ENCODE data around the gene TESMIN. TPM values are rescaled to one million over a fixed set of nuclear protein-coding genes. Genes with fewer than 3 reads are reported as not detected.

Gene TESMIN
- total RNA-seq, 2 experiments from 2014 or later: 8.2 to 9.5 TPM

DNA sequence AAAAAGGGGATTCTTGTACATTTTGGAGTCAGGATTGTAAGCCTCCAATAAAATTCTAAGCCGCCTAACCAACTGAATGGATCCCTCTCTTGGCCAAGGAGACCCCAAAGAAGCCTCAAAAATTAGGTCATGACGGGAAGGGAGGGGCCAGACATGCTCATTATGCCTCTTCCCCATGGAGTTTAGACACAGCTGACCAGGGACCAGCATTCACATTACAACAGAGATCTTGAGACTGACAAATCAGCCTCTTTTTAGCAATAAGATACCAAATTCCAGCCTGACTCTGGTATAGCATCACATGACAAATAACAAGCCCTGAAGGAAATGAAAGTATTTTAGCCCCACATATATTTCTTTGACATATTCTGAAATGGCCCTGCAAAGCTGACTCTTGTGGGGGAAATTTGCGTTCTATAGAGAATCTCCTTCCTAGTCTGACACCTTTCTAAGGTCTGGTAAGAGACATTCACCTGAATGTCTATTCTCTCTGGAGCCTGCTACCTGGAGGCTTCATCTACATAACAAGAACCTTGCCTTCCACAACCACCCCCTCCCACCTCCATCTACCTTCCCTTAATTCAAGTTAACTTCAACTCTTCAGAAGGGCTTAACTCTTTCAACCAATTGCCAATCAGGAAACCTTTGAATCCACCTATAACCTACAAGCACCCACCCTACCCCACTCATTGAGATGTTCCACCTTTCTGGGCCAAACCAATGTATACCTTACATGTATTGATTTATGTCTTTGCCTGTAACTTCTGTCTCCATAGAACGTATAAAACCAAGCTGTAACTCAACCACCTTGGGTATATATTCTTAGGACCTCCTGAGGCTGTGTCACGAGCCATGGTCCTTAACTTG, 56.7 kb downstream of the TESMIN start:
- peaks cover 19% of the 10 kb centered on the region for H3K4me1 Mint-ChIP-seq (ENCODE audit: low read depth)
- no peak overlapping the region for H3K27ac Mint-ChIP-seq
- H3K36me3 Mint-ChIP-seq (ENCODE audit: low read depth): no peaks in the 10 kb centered on the region
- H3K4me3 Mint-ChIP-seq: no peak overlapping the region
- H3K9me3 Mint-ChIP-seq (ENCODE audit: insufficient read depth): no peaks in the 10 kb centered on the region
- peaks cover 27% of the 10 kb centered on the region for H3K27me3 Mint-ChIP-seq (ENCODE audit: low read depth)
- ChIA-PET CTCF (no interaction called here), POLR2A (no interaction called here)
- ATAC-seq (no peak), DNase-seq (no peak)

- ChIA-PET CTCF (no interaction called here), POLR2A (no interaction called here)
- ATAC-seq (no peak), DNase-seq (no peak)
- Mint-ChIP-seq H3K9me3 (ENCODE audit: insufficient read depth) (no peaks in the 10 kb centered on the region), H3K27ac (no peak overlapping the region), H3K4me3 (no peak overlapping the region), H3K4me1 (ENCODE audit: low read depth) (peaks cover 20% of the 10 kb centered on the region), H3K36me3 (ENCODE audit: low read depth) (no peaks in the 10 kb centered on the region), H3K27me3 (ENCODE audit: low read depth) (peaks cover 31% of the 10 kb centered on the region)
Measured at GRCh38 chr11:68693484-68693882, 57.8 kb downstream of the TESMIN start.

- POLR2A ChIA-PET: no interaction called here
- Mint-ChIP-seq H3K4me1 (ENCODE audit: low read depth) (peaks cover 20% of the 10 kb centered on the region), H3K27me3 (ENCODE audit: low read depth) (peaks cover 32% of the 10 kb centered on the region), H3K27ac (no peak overlapping the region), H3K4me3 (no peak overlapping the region), H3K36me3 (ENCODE audit: low read depth) (no peaks in the 10 kb centered on the region), H3K9me3 (ENCODE audit: insufficient read depth) (no peaks in the 10 kb centered on the region)
- CTCF ChIA-PET: no interaction called here
- no peak for ATAC-seq
- DNase-seq: no peak
Measured at GRCh38 chr11:68692871-68693483, 58.3 kb downstream of the TESMIN start.

- POLR2A ChIA-PET: no interaction called here
- no peaks in the 10 kb centered on the region for H3K36me3 Mint-ChIP-seq (ENCODE audit: low read depth)
- DNase-seq: no peak
- no peak overlapping the region for H3K4me3 Mint-ChIP-seq
- H3K27me3 Mint-ChIP-seq (ENCODE audit: low read depth): peaks cover 34% of the 10 kb centered on the region
- ATAC-seq: no peak
- H3K4me1 Mint-ChIP-seq (ENCODE audit: low read depth): peaks cover 20% of the 10 kb centered on the region
- H3K27ac Mint-ChIP-seq: no peak overlapping the region
- CTCF ChIA-PET: no interaction called here
- H3K9me3 Mint-ChIP-seq (ENCODE audit: insufficient read depth): no peaks in the 10 kb centered on the region
Measured at GRCh38 chr11:68692115-68692514, 59.2 kb downstream of the TESMIN start.

GRCh38 chr11:68691402-68691784, 59.9 kb downstream of the TESMIN start:
- DNase-seq (no peak), ATAC-seq (no peak)
- Mint-ChIP-seq H3K4me1 (ENCODE audit: low read depth) (peaks cover 20% of the 10 kb centered on the region), H3K36me3 (ENCODE audit: low read depth) (no peaks in the 10 kb centered on the region), H3K4me3 (no peak overlapping the region), H3K27ac (no peak overlapping the region), H3K9me3 (ENCODE audit: insufficient read depth) (no peaks in the 10 kb centered on the region), H3K27me3 (ENCODE audit: low read depth) (peaks cover 40% of the 10 kb centered on the region)
- ChIA-PET POLR2A (no interaction called here), CTCF (no interaction called here)

DNA sequence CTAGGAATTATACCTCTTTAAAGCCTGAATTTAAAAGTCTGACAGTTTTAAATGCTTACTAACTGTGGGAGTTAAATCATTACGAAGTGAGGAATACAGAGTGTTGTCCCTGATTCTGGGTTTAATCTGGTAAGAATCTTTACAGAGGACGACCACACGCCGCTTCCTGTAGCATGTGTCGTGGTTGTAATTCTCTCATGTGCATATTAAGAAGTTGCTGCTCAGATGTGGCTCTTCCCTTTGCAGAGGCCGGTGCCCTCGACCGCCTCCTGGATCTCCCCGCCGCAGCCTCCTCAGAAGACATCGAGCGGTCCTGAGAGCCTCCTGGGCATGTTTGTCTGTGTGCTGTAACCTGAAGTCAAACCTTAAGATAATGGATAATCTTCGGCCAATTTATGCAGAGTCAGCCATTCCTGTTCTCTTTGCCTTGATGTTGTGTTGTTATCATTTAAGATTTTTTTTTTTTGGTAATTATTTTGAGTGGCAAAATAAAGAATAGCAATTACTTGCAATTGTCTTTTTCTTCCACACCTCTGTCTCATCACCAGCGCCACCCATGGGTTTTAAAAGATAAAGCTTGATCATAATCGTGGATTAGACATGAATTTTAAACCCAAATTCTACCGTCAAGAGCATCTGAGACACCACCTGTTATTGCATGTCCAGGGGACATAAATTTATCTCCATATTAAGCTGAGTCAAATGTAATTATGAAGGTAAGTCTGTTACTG, 60.5 kb downstream of the TESMIN start:
- POLR2A ChIA-PET: no interaction called here
- peak overlapping the region; percentile 32 for H3K4me3 Mint-ChIP-seq
- peaks cover 46% of the 10 kb centered on the region for H3K27me3 Mint-ChIP-seq (ENCODE audit: low read depth)
- H3K27ac Mint-ChIP-seq: no peak overlapping the region
- ATAC-seq (peak; percentile 88), DNase-seq (peak; percentile 75)
- H3K9me3 Mint-ChIP-seq (ENCODE audit: insufficient read depth): no peaks in the 10 kb centered on the region
- no peaks in the 10 kb centered on the region for H3K36me3 Mint-ChIP-seq (ENCODE audit: low read depth)
- peaks cover 20% of the 10 kb centered on the region for H3K4me1 Mint-ChIP-seq (ENCODE audit: low read depth)
- CTCF ChIA-PET: no interaction called here

GRCh38 chr11:68689737-68690625, 61.3 kb downstream of the TESMIN start:
- Mint-ChIP-seq H3K4me3 (peak overlapping the region; percentile 32), H3K9me3 (ENCODE audit: insufficient read depth) (no peaks in the 10 kb centered on the region), H3K27ac (no peak overlapping the region), H3K27me3 (ENCODE audit: low read depth) (peaks cover 52% of the 10 kb centered on the region), H3K4me1 (ENCODE audit: low read depth) (peaks cover 20% of the 10 kb centered on the region), H3K36me3 (ENCODE audit: low read depth) (no peaks in the 10 kb centered on the region)
- DNase-seq (no peak), ATAC-seq (no peak)
- ChIA-PET POLR2A (no interaction called here), CTCF (no interaction called here)

DNA sequence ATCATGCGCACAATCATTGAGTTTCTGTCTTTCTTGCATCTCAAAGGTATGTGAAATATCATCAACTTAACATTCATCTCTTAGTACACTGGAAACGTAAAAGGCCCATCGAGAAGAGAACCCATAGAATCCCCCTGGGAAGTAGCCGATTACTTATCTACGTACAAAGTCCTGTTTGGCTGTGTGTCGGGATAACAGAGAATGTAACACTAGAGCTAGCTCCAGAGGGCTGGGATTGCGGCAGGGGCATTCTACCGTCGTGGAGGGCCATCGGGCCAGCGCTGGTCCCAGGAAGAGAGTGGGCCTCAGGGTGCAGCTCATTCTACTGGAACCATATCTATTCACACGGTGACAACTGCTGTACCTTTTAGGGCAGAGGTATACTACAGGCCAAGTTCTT, 62.4 kb downstream of the TESMIN start:
- no peak overlapping the region for H3K27ac Mint-ChIP-seq
- POLR2A ChIA-PET: no interaction called here
- peaks cover 20% of the 10 kb centered on the region for H3K4me1 Mint-ChIP-seq (ENCODE audit: low read depth)
- CTCF ChIA-PET: no interaction called here
- ATAC-seq (no peak), DNase-seq (no peak)
- H3K9me3 Mint-ChIP-seq (ENCODE audit: insufficient read depth): no peaks in the 10 kb centered on the region
- no peak overlapping the region for H3K4me3 Mint-ChIP-seq
- no peaks in the 10 kb centered on the region for H3K36me3 Mint-ChIP-seq (ENCODE audit: low read depth)
- peaks cover 45% of the 10 kb centered on the region for H3K27me3 Mint-ChIP-seq (ENCODE audit: low read depth)

DNA sequence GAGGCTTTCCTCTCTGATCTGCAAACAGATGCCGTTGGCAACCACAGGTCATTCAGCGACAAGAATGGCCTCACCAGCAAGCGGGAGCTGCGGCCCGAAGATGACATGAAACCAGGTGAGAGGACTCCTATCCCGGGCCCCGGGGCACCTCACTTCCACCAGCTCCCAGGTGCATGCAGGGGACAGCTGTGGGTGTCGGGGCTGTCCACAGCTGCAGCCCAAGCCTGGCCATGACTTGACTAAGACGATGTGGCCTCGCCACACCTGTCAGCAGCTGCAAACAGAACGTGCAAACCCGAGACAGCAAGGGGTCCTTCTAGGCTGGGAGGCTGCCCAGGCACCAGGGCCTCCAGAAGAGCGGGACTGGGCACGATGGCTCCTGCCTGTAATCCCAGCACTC, 63.3 kb downstream of the TESMIN start:
- Mint-ChIP-seq H3K4me1 (ENCODE audit: low read depth) (peaks cover 21% of the 10 kb centered on the region), H3K27ac (no peak overlapping the region), H3K27me3 (ENCODE audit: low read depth) (peaks cover 52% of the 10 kb centered on the region), H3K4me3 (no peak overlapping the region), H3K9me3 (ENCODE audit: insufficient read depth) (no peaks in the 10 kb centered on the region), H3K36me3 (ENCODE audit: low read depth) (no peaks in the 10 kb centered on the region)
- ATAC-seq (no peak), DNase-seq (no peak)
- ChIA-PET POLR2A (no interaction called here), CTCF (no interaction called here)

GRCh38 chr11:68687311-68687710, 64.0 kb downstream of the TESMIN start:
- H3K4me1 Mint-ChIP-seq (ENCODE audit: low read depth): peaks cover 23% of the 10 kb centered on the region
- H3K27ac Mint-ChIP-seq: no peak overlapping the region
- no peak overlapping the region for H3K4me3 Mint-ChIP-seq
- CTCF ChIA-PET: no interaction called here
- POLR2A ChIA-PET: no interaction called here
- H3K9me3 Mint-ChIP-seq (ENCODE audit: insufficient read depth): no peaks in the 10 kb centered on the region
- no peak for DNase-seq
- no peak for ATAC-seq
- H3K36me3 Mint-ChIP-seq (ENCODE audit: low read depth): no peaks in the 10 kb centered on the region
- peaks cover 57% of the 10 kb centered on the region for H3K27me3 Mint-ChIP-seq (ENCODE audit: low read depth)

GRCh38 chr11:68686486-68686885, 64.8 kb downstream of the TESMIN start:
- POLR2A ChIA-PET: no interaction called here
- CTCF ChIA-PET: no interaction called here
- Mint-ChIP-seq H3K9me3 (ENCODE audit: insufficient read depth) (no peaks in the 10 kb centered on the region), H3K4me3 (no peak overlapping the region), H3K36me3 (ENCODE audit: low read depth) (no peaks in the 10 kb centered on the region), H3K27ac (no peak overlapping the region), H3K4me1 (ENCODE audit: low read depth) (peaks cover 23% of the 10 kb centered on the region), H3K27me3 (ENCODE audit: low read depth) (peaks cover 60% of the 10 kb centered on the region)
- no peak for ATAC-seq
- no peak for DNase-seq
